Renal pelvis (tissue), 4 donors: Measurements from ENCODE around the gene TRIM32. TPM values are rescaled to one million over a fixed set of nuclear protein-coding genes. Genes with fewer than 3 reads are reported as not detected.
"Not testable (repeated sequence)": the region's sequence is repeated elsewhere in the genome, so short reads cannot be mapped to it uniquely, and the experiment has no call there.

Experiments
- DNase-seq: peaks from one replicate; pipeline ENCODE4 v3.0.0-alpha.2; 2013
- polyA plus RNA-seq, 3 donors: library from polyadenylated mRNA; unstranded; fragments of 120-200 nt; gene quantifications; one replicate each; pipeline ENCODE4 v1.2.1, GENCODE V29; 2013; ENCODE audit not compliant: insufficient read length in 3 of 3

TRIM32 gene
- polyA plus RNA-seq, 3 donors = 21.4 to 23.7 (median 22.7) TPM

DNA sequence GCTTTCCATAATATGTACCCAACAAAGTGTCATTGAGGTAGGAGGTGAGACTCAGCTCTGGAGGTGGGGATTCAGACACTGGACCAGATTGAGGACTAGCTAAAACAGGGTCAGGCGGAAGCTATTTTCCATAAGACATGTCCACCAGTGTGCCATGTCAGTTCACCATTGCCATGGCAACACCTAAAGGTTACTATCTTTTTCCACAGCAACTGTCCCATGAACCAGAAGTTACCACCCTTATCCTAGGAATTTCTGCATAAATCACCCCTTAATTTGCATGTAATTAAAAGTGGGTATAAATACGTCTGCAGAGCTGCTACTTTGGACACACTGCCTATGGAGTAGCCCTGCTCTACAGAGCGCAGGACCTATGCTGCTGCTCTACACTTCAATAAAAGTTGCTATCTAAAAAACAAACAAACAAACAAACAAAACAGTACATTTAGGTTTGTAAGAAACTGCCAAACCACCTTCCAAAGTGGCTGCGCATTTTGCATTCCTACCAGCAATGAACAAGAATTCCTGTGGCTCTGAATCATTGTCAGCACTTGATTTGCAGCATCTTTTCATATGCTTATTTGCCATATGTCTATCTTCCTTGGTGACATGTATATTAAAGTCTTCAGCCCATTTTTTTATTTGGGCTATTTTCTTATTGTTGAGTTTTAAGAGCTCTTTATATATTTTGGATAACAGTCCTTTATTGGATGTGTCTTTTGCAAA is 18.0 kb upstream of the TRIM32 start:
- DNase-seq = no peak

DNA sequence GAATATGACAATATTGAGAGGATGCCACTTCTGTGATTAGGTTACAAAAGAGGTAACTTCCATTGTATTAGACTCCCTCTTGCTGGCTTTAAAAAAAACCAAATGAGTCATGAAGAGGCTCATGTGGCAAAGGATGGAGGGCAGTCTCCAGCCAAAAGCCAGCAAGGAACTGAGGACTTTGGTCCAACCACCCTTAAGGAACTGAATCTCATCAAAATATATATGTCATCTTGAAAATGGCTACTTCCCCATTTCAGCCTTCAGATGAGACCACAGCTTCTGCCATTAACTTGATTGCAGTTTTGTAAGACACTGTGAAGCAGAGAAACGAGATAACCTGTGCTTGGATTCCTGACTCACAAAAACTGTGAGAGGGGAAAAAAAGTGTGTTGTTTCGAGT is 15.5 kb upstream of the TRIM32 start:
- DNase-seq = no peak

DNA sequence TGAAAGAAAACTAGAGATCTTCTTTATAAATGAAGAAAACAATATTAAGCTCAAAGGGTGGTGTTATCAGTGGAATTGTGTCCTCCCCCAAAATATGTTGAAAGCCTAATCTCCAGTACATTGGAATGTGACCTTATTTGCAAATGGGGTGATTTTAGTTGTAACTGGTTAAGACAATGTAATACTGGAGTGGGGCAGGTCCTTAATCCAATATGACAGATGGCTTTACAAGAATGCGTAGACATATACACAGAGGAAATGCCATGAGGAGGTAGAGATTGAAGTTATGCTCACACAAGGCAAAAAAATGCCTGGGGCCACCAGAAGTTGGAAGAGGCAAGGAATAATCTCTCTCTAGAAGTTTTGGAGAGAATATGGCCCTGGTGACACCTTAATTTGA is 13.7 kb upstream of the TRIM32 start:
- DNase-seq = no peak

DNA sequence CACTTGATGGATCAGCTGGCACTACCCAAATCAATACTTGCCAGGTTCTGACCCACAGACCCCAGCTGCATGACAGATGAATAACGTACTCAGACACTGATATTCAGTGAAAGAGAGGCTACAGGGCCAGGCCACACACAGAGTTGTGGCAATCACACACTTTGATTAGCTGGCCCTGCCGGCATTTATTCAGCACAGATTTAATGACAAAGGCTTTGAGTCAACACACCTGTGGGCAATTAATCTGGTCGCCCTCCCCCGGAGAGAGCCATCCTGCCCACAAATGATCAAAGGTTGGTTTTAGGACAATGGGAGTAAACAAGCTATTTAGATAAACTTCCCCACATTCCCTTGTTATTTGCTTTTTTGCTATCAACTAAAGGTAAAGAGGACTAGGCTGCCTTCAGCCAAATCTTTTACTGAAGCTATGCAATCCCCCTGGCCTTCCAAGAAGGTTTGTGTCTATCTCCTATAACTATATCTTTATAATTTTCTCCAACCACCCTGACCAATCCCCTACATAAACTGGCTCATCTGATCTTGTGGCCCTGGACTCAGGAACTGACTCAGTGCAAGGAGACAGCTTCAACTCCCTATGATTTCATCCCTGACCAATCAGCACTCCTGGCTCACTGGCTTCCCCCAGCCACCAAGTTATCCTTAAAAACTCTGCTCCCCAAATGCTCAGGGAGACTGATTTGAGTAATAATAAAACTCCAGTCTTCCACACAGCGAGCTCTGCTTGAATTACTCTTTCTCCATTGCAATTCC is 12.7 kb upstream of the TRIM32 start:
- DNase-seq = no peak

DNA sequence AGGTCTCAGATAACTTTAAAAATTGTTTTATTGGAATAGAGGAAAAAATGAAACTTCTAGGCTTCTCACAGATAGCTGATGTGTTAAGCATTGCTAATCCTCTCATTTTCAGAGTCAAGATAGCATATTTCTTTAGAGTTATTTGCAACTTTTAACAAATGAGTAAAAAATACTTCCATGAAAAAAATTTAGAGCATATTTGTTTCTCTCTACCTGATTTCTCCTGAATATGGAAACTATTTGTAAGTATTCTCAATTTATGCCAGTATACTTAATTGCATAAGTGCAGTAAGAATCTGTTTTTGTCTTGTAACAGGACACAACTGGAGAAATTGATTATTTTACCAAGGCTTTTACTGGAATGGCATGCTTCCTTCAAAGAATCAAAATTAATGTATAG is 3.6 kb upstream of the TRIM32 start:
- no peak for DNase-seq

DNA sequence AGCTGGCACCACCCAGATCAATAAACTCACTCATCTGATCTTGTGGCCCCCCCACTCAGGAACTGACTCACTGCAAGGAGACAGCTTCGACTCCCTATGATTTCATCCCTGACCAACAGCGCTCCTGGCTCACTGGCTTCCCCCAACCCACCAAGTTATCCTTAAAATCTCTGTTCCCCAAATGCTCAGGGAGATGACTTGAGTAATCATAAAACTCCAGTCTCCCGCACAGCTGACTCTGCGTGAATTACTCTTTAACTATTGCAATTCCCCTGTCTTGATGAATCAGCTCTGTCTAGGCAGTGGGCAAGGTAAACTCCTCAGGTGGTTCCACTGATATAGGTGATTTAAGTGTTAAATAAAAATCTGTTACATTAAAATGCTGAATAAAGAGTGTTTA is 1.9 kb upstream of the TRIM32 start:
- no peak for DNase-seq

DNA sequence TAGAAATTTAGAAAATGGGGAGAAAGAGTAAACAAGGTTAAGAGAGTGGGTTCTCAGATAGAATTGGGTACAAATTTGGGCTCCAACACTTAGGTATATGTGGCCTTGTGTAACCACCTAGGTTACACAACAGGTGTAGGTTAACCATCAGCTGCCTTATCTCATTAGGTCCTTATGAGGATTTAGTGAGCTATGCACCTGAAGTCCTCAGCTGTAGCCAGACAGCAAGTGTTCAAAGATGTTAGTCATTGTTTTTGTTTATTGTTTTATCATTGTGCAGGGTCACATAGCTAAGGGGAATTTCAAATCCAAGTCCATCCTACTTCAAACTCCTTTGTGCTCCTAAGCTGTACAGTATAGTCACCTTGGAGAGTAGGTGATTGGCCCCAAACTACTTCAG is 970 bp upstream of the TRIM32 start:
- no peak for DNase-seq

DNA sequence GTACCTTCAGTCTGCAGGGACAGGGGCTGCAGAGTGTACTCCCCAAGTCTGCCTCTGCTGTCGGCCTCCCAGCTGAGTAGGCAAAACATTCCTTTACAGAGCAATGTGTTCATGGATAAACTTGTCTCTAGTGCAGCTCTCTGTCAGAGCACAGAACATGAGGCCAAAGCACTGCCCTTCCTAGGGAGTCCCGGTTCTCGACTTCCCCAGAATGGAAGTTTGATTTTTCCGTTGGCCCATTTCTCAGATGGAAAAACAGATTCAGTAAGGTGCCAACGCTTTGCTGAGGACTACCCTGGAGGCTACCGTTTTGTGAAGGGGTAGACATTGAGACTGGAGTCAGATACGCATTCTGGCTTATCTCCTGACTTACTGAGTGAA is 422 bp upstream of the TRIM32 start:
- DNase-seq = no peak

DNA sequence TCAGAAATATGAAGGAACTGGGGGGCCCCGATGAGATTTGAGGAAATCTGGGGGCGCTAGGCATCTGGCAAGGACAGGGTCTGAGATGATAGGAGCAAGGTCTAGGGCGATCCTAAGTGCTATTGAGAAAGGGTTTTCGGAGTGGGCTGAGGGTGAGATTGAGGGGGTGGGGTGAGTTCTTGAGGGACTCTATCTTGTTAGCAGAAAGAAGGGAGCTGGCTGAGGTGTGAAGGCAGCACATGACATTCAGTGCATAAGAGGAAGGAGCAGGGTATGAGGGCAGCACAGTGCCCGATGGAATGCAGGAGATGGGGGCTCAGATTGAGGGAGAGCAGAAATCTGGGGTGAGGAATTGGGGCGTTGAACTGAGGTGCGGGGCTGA is 640 bp downstream of the TRIM32 start:
- DNase-seq = no peak

DNA sequence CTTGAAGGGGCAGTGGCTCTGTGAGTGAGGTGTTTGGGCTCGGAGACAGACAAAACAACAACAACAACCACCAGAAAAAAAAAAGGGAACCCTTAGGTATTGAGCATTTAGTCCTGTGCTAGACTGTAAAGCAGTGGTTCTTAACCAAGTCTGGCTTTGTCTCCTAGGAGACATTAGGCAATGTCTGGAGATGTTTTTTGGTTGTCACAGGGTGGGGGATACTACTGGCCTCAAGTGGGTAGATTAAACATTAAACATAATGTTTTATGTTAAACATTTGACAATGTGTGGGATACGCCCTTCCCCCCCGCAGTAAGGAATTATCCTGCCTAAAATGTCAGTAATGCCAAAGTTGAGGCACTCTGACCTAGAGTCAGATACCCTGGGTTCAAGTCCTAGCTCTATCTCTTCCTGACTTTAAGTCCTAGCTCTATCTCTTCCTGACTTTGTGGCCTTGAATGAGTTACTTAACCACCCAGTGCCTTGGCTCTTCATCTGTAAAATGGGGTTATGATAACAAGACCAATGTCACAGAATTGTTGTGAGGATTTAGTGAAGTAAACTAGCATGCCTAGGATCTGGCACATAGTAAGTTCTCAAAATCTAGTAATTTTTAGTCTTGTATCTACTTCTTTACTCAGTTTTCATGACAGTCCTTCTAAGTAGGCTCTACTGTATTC is 1.8 kb downstream of the TRIM32 start:
- DNase-seq = no peak

DNA sequence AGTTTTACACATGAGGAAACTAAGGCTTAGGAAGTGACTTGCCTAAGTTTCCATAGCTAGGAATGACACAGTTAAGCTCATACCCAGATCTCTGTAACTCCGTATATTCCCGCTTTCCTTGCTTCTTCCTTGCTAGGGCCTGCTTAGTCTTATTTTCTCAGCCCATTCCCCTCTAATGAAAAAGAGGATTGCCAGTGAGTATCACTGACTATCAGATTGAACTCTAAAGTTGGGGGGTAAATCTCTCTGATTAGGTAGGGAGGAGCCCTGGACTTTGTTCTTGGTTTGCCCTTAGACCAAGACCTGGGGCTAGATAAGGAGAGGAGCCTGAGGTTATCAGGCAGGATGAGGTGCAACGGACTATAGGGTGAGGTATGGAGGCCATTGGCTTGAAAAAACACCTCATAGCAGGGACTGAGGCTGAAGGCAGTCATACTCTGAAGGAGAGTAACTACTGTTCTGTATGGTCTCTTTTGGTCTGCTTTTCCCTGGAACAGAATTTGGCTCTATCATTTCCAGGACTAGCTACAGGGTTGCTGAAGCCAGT is 2.5 kb downstream of the TRIM32 start:
- DNase-seq = no peak

DNA sequence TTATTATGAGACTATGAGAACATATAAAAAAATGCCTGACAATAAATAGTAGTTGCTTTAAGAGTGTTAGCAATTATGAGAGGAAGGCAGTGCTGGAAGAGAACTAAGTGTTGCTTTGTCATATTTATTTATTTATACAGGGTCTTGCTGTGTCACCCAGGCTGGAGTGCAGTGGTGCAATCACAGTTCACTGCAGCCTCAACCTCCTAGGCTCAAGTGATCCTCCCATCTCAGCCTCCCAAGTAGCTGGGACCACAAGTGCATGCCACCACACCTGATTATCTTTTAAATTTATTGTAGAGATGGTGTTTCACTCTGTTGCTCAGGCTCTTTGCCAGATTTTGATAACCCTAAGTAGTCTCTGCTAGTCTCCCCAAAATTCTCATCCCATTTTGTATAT is 3.7 kb downstream of the TRIM32 start:
- DNase-seq = not testable (repeated sequence)

DNA sequence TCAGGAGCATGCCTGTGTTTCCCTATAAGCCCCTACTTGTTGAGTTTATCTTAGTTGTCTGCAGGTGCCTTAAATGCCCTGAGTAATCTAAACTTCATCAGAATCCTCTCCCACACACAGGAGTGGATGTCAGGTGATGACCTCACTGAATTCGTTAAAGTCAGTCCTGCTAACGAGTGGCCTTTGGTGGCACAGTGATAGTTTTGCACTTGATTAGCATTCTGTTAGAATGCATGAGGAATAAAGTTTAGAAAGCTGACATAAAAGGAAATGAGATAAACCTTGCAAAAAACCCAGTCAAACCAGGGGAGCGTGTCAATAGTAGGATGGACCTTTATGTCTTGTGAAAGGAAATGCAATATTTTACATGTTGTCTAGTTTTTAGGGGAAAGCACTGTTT is 4.5 kb downstream of the TRIM32 start:
- DNase-seq = no peak

DNA sequence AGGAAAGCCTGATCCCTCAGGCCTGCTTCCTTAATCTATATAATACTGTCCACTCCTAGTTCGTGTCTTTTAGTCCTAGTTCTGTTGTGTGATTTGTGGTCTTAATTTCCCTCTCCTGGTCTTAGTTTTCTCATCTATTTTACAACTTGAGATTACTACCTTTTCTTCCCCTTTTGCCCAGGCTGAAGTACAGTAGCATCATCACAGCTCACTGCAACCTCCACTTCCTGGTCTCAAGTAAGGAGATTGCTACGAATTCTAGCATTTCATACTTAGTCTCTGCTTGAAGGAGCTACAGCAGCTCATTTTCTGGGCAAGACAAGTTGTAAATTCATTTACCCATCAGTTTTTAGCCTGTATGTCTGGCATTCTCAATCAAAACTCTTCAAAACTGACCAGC is 5.5 kb downstream of the TRIM32 start:
- no peak for DNase-seq

DNA sequence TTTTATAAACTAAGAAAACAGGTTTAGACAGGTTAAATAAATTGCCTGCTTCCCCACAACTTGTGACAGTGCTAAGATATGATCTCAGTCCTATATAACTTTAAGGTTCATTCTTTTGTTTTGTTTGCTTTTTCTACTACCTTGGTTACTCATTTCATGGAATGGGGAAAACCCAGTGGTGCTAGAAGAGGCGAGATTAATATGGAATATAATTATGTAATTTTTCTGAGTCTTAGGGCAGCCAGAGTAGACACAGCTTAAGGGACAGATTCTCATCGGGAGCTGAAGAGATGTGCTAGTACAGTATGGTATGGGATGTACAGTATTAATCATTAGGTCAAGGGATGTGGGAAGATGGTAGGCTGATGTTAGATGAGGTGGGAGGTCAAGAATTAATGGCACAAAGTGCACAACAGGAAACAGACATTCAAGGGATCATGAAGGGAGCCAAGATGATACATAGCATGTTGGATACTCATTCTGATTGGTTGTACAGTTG is 6.2 kb downstream of the TRIM32 start:
- no peak for DNase-seq

DNA sequence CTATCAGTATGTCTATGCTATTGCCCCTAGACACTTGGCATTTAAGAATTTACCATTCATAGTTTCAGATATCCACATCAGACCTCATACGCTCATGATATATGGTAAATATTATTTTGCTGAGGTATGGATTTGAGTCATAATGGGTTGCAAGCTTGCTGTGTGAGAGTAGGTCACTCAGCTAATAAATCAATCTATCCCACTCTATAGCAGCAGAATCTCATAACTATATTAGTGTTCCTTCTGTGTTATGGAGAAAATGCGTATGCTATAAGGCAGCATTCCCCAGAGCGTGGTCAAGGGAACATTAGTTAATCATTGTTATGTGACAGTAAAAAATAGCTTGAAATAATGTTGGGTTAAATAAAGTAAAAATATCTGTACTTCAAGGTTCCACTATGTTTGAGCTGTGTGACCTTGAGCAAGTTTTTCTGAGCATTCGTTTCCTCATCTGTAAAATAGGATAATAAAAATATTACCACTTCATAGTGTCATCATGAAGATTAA is 7.7 kb downstream of the TRIM32 start:
- no peak for DNase-seq

DNA sequence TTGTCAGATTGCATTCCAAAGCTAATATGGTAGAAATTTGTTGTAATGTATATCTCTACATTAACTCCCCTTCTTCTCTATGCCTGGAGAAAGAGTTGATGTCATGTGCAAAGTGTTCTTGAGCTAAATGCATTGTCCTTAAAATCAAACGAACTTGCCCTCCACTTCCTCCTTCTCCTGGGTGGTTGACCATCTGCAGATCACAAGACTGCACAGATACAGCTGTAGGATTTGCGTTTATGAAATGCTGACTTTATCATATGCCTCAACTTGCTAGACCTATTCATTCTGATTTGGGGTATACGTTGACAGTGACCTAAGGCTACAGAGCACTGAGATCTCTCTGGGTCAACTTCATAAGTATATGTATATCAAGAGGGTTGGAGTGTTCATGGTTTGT is 8.3 kb downstream of the TRIM32 start:
- no peak for DNase-seq

DNA sequence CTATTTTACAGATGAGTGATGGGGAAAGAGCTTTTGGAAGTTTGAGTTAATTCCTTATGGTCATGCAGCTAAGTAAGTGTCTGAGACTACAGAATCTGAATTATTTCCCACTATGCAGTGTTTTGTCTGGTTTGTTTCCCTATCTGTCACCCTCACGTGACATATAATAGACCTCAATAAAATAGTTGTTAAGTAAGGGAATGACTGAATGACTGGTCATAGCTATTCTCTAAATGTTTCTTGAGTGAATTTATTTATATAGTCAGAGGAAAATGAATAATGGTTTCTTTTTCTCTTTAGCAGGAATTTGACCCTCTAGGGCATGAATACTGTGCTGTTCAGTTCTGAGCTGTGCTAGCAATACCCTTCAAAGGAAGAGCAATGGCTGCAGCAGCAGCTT is 10.3 kb downstream of the TRIM32 start:
- DNase-seq = no peak

DNA sequence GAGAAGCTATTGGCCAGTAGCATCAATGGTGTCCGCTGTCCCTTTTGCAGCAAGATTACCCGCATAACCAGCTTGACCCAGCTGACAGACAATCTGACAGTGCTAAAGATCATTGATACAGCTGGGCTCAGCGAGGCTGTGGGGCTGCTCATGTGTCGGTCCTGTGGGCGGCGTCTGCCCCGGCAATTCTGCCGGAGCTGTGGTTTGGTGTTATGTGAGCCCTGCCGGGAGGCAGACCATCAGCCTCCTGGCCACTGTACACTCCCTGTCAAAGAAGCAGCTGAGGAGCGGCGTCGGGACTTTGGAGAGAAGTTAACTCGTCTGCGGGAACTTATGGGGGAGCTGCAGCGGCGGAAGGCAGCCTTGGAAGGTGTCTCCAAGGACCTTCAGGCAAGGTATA is 10.8 kb downstream of the TRIM32 start:
- DNase-seq = no peak

DNA sequence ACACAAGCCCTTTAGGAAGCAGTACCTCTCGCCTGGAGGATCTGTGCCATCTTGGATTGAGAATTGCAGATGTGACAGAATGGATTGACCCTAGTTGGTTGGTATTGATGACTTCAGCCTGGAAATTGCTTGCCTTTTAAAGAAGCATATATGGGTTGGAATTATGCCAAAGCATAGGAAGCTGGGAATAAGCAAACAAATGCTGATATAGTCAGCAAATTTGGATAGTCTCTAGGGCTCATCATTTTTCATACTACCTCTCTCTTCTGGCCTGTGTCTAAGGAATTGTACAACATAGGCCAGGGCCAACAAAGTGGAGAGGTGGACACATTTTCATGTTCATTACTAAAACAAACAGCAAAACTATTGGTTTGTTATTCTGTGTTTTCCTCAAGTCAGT is 13.2 kb downstream of the TRIM32 start:
- no peak for DNase-seq

DNA sequence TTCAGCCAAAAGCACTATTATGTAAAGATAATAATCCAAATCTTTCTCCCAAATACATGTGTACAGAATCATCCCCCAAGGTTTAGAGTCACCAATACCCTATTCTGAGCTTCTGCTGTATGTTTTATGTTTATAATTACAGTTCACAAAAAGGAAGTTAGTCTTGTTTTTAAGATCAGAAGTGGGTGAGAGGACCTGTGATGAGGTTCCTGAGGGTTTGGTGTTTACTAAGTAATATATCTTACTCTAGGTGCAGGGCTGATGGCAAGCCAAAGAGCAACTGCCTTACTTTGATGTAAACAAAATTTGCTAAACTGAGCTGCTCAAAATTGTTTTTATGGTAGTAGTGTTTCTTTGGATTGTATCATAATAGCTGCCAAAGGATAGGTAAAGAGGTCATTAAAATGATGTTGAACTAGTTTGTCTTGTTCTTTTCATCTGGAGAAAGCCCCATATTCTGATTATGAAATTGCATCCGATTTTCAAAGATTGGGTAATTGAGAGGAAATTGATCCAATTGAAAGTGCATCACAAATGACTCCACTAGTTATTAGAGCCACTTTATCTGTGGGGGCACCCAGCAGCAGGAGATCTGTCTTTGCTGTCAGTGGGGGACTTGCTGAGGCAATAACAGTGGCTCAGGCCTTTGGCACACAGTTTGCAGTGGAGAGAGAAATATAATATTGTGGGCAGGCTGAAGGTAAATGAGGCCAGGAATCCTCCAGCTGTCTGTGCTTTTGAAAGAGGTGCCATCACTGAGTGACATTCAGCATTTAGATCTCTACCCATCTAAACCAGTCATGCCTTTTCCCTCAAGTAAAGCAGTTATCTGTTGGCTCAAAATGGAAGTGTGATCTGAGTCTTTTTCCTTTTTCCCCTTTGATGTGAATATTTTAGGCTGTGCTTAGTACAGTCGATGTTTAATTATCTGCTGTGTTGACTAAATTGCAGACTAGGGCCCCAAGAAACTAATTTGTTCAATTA is 14.1 kb downstream of the TRIM32 start:
- no peak for DNase-seq
